Activated CD4-positive, alpha-beta T cell treated with anti-CD3 and anti-CD28 coated beads for 4 hours (primary cell): ENCODE results near the gene SLC22A5.

Experiments used
- DNase-seq, 2 donors: peaks; one replicate each; pipeline ENCODE4 v3.0.0-alpha.2; 2020

Gene SLC22A5

DNA sequence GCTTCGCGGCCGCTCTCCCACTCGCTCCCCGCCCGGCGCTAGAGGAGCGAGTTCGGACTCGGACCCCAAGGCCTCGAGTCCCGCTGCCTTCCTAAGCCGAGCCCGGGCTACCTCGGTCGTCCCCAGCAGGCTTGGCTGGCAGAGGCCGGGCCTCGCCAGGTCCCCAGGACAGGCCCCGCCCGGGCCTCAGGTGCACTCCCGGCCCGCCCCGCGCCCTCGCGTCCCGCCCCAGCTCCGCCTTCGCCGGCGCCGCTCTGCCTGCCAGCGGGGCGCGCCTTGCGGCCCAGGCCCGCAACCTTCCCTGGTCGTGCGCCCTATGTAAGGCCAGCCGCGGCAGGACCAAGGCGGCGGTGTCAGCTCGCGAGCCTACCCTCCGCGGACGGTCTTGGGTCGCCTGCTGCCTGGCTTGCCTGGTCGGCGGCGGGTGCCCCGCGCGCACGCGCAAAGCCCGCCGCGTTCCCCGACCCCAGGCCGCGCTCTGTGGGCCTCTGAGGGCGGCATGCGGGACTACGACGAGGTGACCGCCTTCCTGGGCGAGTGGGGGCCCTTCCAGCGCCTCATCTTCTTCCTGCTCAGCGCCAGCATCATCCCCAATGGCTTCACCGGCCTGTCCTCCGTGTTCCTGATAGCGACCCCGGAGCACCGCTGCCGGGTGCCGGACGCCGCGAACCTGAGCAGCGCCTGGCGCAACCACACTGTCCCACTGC lies at the start of gene SLC22A5:
SLC22A5 (plus strand) TSS at position 237 of the 707 bp plus-strand sequence; CDS start at position 500, 263 bp downstream.
- peak; percentile 63 to 70 for DNase-seq

- no peak for DNase-seq
Measured at GRCh38 chr5:132319975-132320374, 49.5 kb upstream of the SLC22A5 start.

DNA sequence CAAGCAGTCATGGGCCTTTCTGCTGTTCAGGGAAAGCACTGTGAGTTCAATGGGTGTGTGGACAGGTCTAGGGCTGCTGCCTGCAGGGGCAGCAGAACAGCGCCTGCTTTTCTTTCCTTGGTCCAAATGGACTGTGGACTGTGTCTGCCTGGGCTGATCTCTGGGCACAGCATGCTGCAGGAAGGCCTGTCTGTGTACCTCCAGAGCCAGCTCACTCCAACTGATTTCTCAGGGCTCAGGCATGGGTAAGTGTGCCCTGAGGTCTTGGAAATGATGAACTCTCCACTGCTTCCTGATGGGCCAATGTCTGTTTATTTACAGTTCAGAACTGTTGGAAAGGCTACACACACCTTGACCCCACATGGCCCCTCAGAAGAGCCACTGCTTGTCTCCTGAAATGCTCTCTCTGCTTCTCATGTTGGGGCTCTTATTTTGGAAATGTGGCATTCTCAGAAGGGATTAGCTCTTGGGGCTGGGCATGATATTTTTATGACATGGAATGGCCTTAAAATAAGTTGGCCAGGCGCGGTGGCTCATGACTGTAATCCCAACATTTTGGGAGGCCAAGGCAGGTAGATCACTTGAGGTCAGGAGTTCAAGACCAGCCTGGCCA lies 48.3 kb upstream of the SLC22A5 start:
- no peak for DNase-seq

DNA sequence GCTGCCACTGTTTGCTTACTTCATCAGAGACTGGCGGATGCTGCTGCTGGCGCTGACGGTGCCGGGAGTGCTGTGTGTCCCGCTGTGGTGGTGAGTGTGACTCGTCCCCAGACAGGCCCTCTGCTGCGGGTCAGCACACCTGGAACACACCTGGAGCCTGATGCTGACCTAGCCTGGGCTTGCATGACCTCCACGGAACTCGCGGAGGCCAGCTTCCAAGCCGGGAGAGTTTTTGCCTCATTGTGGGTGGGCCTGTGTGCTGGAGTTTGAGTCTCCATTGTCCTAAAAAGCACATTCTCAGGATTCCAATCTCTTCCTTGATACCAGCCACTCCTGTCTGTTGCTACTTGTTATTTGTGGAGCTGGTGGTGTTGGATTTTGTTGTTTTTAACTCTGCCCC lies 47.2 kb upstream of the SLC22A5 start:
- no peak for DNase-seq

- no peak for DNase-seq
Measured at GRCh38 chr5:132323202-132323601, 46.3 kb upstream of the SLC22A5 start.

DNA sequence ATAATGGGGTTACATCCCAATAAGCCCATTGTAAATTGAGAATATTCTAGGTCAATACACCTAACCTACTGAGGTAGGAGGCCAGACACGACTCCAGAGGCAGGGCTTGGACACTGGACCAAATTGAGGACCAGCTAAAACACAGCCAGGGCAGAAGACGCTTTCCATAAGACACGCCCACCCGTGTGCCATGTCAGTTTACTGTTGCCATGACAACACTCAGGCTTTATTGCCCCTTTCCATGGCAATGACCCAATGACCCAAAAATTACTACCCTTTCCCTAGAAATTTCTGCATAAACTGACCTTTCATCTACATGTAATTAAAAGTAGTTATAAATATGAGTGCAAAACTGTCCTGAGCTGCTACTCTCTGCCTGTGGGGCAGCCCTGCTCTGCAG lies 43.8 kb upstream of the SLC22A5 start:
- DNase-seq: no peak

GRCh38 chr5:132327252-132327955 lies 42.1 kb upstream of the SLC22A5 start:
- DNase-seq: no peak

DNA sequence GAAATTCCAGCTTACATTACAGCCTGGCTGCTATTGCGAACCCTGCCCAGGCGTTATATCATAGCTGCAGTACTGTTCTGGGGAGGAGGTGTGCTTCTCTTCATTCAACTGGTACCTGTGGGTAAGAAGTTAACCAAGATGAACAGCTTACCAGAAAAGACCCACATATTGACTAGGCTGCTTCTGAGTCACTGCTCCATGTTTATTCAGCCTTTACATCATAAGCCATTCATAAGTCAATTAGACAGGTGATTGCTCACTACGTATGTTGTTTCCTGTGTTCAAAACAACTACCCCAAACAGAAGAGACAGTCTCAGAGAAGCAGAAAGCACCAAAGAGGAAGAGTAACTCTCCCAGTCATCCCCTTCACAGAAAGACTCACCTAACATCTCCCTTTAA lies 34.7 kb upstream of the SLC22A5 start:
- no peak for DNase-seq

GRCh38 chr5:132335402-132335801 lies 34.1 kb upstream of the SLC22A5 start:
- DNase-seq: no peak

- no peak for DNase-seq
Measured at GRCh38 chr5:132339502-132339901, 30.0 kb upstream of the SLC22A5 start.

DNA sequence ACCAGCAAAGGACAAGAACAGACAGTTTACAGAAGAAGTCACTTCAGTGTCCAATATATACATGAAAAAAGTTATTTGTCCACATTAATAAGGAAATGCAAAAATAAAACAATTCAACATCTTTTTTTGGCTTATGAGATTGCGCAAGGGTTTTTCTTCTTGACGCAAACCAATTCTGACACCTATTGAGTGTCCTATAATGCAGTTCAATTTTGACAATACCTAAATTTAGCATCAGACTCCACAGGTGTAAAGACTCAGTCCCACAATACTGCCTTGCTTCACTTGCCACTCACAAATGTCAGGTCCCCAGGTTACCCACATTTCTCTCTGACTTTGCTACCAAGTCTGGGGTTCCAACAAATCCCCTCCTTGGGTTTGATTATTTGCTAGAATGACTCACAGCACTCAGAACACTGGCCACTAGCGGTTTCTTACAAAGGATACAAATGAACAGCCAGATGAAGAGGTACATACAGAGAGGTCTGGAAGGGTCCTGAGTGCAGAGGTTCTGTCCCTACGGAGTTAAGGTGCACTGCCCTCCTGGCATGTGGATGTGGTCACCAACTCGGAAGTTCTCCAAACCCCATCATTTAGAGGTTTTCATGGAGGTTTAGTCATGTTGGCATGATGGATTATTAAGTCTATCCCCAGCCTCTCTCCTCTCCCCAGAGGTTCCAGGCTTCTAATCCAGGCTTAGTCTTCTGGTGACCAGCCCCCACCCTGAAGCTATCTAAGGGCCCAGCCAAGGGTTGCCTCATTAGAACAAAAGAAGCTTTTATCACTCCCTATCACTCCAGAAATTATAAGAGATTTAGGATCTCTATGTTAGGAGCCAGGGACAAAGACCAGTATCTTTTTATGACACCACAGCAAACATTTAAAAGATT lies 27.0 kb upstream of the SLC22A5 start:
- DNase-seq: no peak

DNA sequence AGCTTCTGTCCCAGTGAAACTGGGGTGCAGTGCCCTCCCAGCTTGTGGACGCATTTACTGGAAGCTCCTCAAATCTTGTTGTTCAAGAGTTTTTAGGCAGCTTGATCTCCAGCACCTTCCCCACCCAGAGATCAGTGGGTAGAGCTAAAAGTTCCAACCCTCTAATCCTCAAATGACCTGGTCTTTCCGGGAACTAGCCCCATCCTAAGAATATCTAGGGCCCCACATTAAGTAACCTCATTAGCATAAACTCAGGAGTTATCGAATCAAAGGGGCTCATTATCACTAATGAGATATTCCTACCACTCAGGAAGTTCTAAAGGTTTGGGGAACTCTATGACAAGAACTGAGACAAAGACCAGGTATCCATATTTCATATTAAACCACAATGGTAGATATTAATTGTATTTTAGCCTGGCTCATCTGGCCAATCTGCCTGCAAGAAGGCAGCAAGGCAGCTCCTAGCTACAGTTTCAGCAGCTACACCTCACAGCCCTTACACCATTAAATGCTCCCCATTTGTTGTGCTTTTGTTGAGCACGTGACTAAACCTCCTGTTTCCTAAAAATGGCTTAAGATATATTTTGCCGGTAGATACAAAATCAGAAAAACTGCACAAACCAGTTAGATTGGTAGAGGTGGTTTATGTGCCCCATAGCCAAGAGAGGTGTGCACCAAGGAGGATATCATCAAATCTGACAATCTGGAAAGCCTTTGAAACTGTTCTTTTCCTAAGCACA lies 24.6 kb upstream of the SLC22A5 start:
- no peak for DNase-seq

DNA sequence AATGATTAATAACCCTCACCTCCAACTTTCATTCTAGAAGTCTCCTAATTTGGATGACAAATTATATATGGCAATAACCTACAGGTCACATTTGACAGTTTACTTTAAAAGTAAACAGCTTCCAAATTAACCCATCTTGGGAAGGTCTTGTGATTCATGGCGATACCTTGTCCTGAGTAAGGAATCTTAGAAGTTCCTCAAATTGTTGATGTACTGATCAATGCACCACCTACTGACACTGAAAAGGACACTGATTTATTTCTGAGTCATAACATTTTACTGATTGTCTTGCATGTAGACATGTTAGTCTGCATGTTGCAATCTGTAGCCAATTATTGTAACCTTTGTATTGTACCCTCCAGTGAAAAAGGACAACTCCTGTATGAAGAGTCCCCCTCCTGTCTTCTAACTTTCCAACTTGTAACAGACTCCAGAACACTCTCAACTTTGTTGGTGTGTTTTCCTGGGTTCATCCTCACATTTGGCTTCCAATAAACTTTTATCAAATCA lies 16.0 kb upstream of the SLC22A5 start:
- DNase-seq: no peak

GRCh38 chr5:132354381-132355139 lies 14.9 kb upstream of the SLC22A5 start:
- no peak for DNase-seq

DNA sequence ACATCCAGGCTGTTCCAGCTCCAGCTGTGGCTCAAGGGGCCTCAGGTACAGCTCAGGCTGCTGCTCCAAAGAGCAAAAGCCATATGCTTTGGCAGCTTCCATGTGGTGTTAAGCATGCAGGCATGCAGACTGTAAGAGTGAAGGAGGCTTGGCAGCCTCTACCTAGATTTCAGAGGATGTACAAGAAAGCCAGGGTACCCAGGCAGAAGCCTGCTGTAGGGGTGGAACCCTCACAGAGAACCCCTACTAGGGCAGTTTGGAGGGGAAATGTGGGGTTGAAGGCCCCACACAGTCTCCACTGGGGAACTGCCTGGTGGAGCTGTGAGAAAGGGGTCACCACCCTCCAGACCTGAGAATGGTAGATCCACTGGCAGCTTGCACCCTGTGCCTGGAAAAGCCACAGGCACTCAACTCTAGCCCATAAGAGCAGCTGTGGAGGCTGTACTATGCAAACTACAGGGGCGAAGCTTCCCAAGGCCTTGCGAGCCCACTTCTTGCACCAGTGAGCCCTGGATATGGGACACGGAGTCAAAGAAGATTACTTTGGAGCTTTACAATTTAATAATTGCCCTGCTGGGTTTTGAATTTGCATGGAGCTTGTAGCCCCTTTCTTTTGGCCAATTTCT lies 14.3 kb upstream of the SLC22A5 start:
- DNase-seq: no peak

- no peak for DNase-seq
Measured at GRCh38 chr5:132358775-132359174, 10.7 kb upstream of the SLC22A5 start.

DNA sequence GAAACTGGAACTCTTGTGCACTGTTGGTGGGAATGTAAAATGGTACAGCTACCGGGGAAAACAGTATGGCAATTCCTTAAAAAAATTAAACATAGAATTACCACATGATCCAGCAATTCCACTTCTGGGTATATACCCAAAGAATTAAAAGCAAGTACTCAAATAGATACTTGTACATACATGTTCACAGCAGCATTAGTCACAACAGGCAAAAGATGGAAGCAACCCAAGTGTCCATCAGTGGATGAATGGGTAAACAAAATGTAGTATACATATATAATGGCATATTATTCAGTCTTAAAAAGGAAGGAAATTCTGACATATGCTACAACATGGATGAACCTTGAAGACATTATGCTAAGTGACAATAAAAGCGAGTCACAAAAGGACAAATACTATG lies 7.4 kb upstream of the SLC22A5 start:
- no peak for DNase-seq

- no peak for DNase-seq
Measured at GRCh38 chr5:132363431-132364112, 5.9 kb upstream of the SLC22A5 start.

GRCh38 chr5:132364319-132364718 lies 5.2 kb upstream of the SLC22A5 start:
- DNase-seq: no peak

GRCh38 chr5:132365213-132365612 lies 4.3 kb upstream of the SLC22A5 start:
- DNase-seq: no peak
